GM10847 (cell line): Measurements from ENCODE around the gene SRCIN1.

Experiments used
- POLR2A ChIP-seq: IDR thresholded peaks from 2 replicates; pipeline ENCODE4 v1.6.1; 2011; ENCODE audit not compliant: insufficient read length; ENCODE audit errors: extremely low read depth

Gene SRCIN1

DNA sequence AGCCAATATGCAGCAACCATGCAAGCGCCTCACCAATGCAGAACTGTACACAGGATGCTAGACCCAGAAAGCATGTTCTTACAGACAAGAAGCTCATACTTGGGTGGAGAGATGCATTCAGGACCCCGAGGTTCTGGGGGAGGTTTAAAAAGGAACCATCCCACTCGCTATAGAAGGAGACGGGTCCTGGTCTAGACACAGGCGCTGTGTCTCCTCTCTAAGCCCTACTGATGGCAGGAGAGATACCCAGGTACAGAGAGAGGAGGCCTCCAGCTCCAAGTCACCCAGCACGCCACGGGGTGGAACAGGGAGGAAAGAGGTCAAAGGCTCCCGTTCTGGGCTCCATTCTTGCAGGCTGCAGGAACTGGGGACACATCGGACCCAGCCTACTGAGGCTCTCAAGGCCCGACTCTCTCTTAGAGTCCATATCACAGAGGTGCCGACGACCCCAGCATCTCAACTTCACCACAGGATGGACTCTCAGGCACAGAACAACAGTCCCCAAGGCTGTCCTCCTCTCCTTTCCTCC, 28.0 kb downstream of the SRCIN1 start:
- no peak for TF ChIP-seq POLR2A

DNA sequence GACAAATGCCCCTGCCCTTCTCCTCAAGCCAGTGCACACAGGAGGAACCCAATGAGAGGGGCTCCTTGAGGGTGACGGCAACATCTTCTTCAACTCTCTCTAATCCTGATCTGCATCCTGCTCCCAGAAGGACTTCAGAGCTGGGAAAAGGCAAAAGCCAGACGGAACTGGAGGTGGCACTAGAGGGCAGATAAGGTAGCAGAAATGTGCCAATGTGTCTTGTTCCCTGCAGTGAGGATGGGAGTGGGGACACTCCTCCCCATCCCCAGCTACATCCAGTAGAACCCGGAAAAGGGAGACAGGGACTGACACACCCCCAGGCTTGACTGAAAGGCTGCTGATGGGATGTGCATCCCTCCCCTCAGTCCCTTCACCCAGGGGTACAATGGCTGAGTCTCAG, 28.5 kb downstream of the SRCIN1 start:
- no peak for TF ChIP-seq POLR2A

DNA sequence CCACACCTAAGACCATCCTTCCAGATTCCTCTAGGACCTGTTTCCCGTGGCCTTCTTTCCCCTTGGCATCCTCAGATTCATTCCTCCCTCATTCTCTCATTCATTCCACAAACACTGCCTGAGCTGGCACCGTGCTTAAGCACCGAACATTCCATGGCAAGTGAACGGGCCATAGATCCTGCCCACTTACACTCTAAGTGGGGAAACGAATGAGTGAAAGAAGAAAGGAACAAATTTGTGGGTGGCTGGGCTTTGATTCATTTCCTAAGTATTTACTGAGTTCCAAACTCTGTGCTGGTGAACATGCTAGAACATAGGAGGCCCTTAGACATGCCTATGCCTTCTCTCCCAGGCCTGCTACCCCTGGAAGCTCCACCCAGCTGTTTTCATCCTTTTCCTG, 30.0 kb downstream of the SRCIN1 start:
- no peak for TF ChIP-seq POLR2A

DNA sequence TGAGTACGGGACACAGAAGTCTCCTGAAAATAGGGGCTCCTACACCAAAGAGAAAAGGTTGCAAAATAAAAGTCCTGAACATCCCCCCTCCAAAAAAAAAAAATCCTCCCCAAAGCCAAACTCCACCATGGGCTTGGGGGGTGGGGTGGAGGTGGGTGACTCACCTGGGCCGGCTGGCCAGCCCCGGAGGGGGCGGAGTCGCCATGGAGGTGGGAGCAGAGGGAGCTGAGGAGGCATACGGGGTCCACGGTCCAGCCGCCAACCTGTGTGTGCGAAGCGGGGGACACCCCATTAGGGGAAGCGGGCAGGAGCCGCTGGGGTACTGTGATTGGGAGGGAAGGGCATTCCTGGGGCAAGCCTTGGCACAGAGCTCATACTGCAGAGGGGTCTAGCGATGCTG, 31.0 kb downstream of the SRCIN1 start:
- TF ChIP-seq POLR2A: no peak

DNA sequence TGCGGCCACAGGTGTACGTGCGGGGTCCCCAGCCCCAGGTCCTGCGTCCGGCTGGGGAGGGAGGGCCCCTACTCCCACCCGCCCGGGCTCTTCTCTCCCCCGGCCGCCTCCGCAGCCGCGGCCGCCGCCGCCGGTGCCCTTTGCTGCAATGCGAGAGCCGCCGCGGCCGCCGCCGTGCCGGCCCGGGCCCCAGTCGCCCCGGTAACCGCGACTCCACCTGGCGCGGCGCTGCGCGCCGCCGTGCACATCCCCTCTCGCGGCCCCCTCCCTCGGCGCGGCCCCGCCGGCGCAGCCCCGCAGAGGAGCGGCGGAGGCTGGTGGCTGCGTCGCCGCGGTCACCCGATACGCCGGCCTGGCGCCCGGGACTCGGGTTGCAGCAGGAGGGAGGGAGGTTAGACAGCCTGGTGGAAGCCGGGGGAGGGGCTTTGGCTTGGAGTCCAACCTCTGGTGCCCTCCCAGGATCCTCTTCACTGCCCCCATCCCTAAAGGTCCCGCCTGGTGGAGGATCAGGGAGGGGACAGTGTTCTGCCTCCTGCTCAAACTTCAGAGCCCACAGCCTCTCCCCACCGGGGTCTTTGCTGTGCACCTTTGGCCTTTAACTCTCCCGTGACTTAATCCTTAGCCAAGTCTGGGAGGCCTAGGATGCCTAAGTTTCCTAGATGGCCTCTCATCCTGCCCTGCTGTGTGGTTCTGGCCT, 32.9 kb downstream of the SRCIN1 start:
- TF ChIP-seq POLR2A: no peak

DNA sequence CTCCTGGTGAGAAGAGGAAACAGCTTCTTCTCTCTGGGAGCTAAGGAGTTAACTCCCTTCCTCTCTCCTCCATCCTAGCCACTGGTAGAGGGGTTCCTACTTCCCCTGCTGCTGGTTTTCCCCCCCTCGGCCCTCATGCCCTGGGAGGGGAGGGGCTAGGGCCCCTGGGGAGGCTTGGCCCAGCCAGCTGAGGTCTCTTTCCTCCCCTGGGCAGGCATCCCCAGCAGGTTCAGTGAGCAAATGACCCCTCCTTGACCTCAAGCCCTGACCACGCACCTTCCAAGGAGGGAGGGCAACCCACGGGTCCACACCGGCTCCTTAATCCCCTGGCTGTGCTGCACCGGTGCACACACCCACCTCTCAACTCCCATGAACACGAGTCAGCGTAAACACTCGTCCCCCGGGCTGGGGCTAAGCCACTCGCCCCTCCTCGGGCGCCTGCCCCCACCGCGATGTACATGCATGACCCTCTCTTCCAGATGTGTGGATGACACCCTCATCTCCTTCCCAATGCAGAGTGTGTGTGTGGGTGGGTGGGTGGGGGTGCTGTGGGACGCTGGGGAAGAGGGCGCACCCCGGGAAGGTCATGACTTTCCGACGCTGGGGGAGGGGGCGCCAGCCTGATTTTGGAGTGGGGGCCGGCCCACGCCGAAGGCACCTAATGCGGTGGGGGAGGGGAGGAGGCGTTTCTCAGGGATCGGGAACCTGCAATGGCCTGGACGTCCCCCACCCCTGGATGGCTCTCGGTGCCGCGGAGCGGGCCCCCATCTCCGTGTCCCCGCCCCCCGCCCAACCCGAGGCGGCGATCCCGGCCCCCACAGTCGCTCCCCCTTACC, 33.7 kb downstream of the SRCIN1 start:
- no peak for TF ChIP-seq POLR2A

DNA sequence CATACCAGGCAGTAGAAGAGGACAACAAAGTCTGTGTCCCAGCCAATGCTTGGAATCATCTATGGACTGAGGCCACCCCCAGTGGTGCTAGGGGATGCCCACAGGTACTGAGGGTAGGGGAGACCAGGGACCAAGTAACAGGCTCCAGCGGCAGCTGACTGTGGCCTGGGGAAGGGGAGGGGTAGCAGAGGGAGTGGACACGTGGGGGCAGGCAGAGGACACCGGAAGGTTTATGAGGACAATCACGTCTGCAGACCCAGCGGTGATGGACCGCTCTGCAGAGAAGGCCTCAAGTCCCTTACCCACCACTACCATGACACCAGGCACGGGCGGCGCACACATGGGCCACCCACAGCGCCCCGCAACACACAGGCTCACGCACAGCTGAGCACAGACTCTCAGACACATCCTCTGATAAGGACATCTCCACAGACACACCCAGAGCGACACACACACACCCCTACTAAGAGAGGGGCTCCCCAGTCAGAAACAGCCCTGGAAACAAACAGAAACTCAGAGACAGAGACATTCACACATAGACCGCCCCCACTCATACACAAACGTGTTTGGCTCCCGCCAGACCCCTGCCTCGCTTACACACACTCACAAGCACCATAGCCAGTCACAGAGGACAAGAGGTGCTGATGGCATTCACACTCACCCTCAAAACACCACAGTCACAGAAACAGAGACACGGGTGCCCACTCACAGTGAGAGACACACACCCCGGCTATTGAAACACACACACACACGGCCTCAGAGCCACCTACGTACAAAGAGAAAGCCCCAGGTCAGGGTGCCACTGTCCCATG, 35.8 kb downstream of the SRCIN1 start:
- no peak for TF ChIP-seq POLR2A

DNA sequence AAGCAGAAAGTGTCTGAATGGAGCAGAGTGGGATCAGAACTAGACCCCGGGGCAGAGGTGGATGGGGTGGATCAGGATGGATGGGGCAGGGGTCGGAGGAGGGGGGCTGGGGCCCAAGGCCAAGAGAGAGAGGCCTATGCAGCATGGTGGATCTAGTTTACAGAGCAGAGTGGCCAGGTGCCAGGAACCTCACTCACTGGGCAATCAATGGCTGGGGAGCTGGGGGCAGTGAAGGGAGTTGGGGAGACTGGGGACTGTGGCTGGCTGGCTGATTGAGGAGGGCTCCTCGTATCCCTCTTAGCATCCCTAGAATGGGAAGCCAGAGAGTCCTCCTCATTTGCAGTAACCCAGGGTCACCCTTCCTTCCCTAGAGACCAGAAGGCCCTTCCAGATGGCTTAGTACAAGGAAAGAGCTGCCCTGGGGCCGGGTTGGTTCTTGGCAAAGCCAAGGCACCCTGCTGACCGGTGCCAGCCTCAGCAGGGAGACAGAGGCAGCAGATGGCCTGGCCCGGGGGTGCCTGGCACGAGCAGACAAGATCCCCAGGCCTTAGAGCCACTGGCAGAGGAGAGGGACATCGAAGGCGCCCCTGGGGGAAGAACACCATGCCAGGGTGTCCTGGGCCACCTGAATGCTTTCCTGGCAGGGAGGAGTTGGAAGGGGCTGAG, 36.8 kb downstream of the SRCIN1 start:
- no peak for TF ChIP-seq POLR2A

DNA sequence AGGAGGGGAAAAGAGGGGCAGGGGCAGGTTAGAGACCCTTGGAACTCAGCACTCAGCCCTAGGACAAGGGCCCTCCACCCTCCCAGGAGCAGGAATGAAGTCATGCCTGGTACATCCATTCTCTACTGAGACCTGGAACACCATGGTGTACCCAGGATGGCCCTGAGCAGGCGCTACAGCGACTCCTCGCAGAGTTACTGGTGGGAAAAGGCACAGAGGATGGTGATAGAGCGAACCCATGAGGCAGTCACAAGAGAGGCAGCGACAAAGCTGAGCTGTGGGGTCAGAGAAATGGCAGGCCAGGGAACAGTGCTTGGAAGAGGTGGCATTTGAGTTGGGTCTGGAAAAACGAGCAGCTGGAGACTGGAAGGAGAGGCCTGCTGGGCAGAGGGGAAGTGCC, 37.5 kb downstream of the SRCIN1 start:
- TF ChIP-seq POLR2A: no peak

DNA sequence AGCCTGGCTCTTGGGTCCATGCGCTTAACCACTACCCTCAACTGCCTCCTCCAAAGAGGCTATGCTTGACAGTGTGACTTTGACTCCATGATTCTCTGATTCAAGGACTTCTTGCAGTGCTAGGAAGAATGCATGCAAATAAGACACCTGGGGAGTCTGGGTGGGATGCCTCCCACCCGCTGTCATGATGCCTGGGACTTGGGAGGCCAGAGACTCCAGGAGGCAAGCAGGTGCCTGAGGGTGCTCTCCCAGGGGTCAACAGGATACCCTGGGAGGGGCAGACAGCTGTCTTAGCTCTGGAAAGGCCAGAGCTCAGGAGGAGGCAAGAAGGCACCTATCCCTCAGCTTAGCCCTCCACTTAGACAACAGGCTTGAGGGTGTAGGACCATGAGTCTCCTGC, 38.4 kb downstream of the SRCIN1 start:
- no peak for TF ChIP-seq POLR2A

DNA sequence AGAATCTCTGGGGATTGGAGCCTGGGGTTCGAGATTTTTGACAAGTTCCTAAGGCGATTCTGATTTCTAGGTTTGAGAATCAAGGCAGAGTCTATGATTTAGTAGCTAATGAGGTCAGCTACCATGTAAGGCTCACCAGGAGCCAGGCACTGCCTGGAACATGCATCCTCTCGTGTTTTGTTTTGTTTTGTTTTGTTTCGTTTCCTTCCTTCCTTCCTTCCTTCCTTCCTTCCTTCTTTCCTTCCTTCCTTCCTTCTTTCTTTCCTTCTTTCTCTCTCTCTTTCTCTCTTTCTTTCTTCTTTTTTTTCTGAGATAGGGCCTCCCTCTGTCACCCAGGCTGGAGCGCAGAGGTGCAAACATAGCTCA, 39.1 kb downstream of the SRCIN1 start:
- no peak for TF ChIP-seq POLR2A

DNA sequence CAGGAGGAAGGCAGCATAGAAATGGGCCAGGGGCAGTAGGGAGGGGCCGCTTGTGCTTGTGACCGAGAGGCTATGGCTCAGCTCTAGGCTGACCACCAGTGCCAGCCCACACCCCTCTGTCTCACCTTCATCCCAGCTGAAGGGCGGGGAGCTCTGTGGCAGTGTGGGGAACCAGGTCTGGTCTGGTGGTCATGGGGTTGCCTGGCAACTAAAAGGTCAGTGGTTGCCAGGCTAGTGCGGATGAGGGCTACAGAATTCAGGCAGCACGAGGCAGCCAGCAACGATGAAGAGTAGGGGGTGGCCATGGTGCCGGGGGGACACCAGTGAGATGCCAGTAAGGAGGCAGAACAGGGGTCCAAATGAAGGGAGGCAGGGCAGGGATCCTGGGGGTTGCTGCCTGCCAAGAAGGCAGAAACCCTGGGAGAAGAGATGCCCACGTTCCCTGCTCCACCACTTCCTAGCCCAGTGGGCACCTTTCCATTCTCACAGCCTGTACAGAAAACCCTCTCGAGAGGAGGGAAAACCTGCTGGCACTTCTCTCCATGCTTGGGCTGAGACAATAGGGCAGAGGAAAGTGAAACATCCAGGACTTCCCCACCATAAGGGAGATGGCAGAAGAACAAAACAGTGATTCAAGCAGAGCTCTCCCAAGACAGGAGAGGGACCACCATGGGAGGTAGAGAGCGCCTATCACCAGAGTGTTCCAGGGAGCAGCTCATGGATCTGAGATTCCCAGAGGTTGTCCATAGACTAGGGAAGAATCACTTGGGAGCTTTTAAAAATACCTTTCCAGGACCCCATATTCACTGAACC, 39.7 kb downstream of the SRCIN1 start:
- no peak for TF ChIP-seq POLR2A

DNA sequence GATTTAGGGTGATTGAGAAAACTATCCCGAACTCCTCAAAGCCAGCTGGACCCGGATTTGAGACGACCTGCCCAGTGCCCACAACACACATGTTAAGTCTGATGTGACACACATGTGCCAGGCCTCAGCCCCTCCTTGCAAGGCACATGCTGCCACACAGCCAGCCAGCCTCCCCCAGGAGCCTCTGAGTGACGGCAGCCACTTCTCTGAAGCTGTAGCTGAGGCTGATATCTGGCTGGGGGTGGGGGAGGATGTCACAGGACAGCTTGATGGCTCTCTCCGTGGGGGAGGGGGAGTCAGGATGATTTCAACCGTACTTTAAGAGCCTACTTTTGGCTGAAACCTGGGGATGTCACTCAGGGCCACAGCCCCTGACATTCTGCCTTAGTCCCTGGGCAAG, 40.9 kb downstream of the SRCIN1 start:
- no peak for TF ChIP-seq POLR2A

DNA sequence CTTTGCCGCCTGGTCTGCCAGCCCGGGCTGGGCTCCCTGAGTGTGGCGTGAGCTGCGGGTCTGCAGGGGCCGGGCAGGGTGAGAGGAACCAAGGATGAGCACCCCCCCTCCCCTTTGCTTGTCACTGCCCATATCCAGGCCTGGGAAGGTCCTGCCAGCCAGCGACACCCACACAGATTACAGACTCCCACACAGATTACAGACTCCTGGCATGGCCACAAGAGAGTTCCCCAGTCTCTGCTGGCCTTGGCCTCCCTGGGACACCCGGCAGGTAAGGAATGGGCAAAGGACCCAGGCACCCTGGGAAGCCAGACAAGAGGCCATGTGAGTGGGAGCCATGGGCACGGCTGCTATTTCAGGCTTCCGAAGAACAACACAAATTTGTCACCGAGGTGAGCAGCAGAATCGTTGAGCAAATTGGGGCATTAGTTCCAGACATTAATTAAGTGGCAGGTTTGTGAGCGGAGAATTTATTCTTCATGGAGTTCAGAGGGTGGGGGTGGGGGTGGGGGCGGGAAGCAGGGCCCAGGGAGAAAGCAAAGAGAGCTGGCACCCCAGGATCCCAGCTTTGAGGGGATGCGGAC, 41.4 kb downstream of the SRCIN1 start:
- TF ChIP-seq POLR2A: no peak
